ENCODE results near the gene RAB43.
"Not testable (repeated sequence)": the region's sequence is repeated elsewhere in the genome, so short reads cannot be mapped to it uniquely, and the experiment has no call there.

The RAB43 gene

DNA sequence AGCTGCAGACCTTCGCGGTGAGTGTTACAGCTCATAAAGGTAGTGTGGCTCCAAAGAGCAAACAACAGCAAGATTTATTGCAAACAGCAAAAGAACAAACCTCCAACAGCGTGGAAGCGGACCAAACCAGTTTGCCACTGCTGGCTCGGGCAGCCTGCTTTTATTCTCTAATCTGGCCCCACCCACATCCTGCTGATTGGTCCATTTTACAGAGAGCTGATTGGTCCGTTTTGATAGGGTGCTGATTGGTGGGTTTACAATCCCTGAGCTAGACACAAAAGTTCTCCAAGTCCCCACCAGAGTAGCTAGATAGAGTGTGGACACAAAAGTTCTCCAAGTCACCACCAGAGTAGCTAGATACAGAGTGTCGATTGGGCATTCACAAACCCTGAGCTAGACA is 53.9 kb downstream of the RAB43 start:
- intact Hi-C loops (cut with micrococcal nuclease); H3K36me3 Mint-ChIP-seq (ENCODE audit: low read depth); H3K4me1 Mint-ChIP-seq (ENCODE audit: low read depth); H3K27ac Mint-ChIP-seq: not testable (repeated sequence)
- Mint-ChIP-seq H3K9me3 (peaks cover 10% of the 10 kb centered on the region), H3K4me3 (peak overlapping the region; percentile 53), H3K27me3 (peaks cover 24% of the 10 kb centered on the region)

DNA sequence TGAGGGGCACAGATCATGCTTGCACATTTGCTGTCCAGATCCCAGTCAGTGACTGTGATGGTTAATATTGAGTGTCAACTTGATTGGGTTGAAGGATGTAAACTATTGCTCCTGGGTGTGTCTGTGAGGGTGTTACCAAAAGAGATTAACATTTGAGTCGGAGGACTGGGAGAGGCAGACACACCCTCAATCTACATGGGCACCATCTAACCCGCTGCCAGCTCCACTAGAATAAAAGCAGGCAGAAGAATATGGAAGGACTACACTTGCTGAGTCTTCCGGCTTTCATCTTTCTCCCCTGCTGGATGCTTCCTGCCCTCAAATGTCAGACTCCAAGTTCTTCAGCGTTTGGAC is 55.9 kb downstream of the RAB43 start:
- Mint-ChIP-seq H3K9me3 (peaks cover 10% of the 10 kb centered on the region), H3K27ac (no peak overlapping the region), H3K4me1 (ENCODE audit: low read depth) (peaks cover 7% of the 10 kb centered on the region), H3K36me3 (ENCODE audit: low read depth) (no peaks in the 10 kb centered on the region), H3K27me3 (peaks cover 24% of the 10 kb centered on the region), H3K4me3 (no peak overlapping the region)
- intact Hi-C loops (cut with micrococcal nuclease), result no loop called here

GRCh38 chr3:129065016-129065719 is 56.4 kb downstream of the RAB43 start:
- H3K36me3 Mint-ChIP-seq (ENCODE audit: low read depth), result no peaks in the 10 kb centered on the region
- H3K4me1 Mint-ChIP-seq (ENCODE audit: low read depth), result peaks cover 5% of the 10 kb centered on the region
- peaks cover 10% of the 10 kb centered on the region for H3K9me3 Mint-ChIP-seq
- peaks cover 21% of the 10 kb centered on the region for H3K27me3 Mint-ChIP-seq
- H3K27ac Mint-ChIP-seq, result no peak overlapping the region
- intact Hi-C loops (cut with micrococcal nuclease), result no loop called here
- H3K4me3 Mint-ChIP-seq, result no peak overlapping the region

DNA sequence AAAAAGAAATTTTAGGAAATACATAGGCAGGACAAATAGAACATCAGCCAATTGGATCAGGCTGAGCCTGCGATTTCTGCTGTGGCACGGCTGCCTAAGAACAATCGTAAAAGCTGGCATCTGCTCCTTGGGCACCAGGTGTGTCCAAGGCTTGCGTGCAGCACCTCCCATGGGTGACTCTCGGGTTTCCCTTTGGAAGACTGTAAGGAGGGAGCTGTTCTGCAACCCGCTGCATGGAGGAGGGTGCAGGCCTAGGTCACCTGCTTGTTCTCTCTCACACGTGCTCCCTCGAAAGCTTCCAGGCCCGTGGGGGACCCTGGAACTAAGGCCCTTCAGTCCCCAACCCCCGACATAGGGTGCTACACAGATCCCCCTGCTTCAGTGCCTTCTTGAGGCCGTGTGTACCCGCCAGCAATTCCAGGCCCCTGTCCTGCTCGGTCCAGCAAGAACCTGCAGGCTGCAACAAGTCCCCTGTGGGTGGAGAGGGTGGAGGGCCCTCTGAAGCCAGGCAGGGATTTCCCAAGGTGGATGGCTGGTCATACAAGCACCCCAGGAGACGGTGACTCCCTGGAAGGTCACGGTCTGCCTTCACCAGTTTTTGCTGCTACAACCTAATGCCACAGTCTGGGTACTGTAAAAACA is 57.6 kb downstream of the RAB43 start:
- intact Hi-C loops (cut with micrococcal nuclease), result no loop called here
- Mint-ChIP-seq H3K4me1 (ENCODE audit: low read depth) (peaks cover 5% of the 10 kb centered on the region), H3K27ac (no peak overlapping the region), H3K27me3 (peaks cover 12% of the 10 kb centered on the region), H3K9me3 (no peaks in the 10 kb centered on the region), H3K36me3 (ENCODE audit: low read depth) (no peaks in the 10 kb centered on the region), H3K4me3 (no peak overlapping the region)

DNA sequence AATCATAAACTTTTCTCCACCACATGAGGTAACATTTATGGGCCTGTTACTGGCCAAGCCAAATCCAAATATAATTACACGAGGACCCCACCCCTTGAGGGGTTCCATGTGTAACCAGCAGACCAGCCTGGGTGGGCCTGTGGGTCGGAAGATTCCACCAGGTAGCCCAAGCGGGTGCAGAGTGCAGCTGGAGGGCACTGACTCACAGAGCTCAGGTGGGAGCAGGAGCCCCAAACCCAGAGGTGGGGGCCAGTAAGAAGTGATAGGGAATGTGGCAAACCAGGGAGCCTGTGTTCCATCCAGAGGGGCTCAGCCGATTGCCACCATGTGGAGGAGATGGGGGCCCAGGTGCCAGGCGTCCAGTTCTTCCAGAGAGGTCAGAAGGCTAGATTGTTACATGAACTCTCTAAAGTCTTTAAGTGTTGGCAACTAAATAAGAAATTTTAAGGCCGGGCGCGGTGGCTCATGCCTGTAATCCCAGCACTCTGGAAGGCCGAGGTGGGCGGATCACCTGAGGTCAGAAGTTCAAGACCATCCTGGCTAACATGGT is 58.4 kb downstream of the RAB43 start:
- Mint-ChIP-seq H3K4me3 (no peak overlapping the region), H3K27ac (no peak overlapping the region), H3K27me3 (peaks cover 11% of the 10 kb centered on the region), H3K36me3 (ENCODE audit: low read depth) (no peaks in the 10 kb centered on the region), H3K9me3 (no peaks in the 10 kb centered on the region), H3K4me1 (ENCODE audit: low read depth) (peaks cover 5% of the 10 kb centered on the region)
- intact Hi-C loops (cut with micrococcal nuclease), result no loop called here

- Mint-ChIP-seq H3K4me1 (ENCODE audit: low read depth) (peaks cover 5% of the 10 kb centered on the region), H3K9me3 (no peaks in the 10 kb centered on the region), H3K27ac (no peak overlapping the region), H3K27me3 (peaks cover 3% of the 10 kb centered on the region), H3K36me3 (ENCODE audit: low read depth) (no peaks in the 10 kb centered on the region), H3K4me3 (no peak overlapping the region)
- intact Hi-C loops (cut with micrococcal nuclease), result no loop called here
Measured at GRCh38 chr3:129061888-129062834, 59.4 kb downstream of the RAB43 start.

DNA sequence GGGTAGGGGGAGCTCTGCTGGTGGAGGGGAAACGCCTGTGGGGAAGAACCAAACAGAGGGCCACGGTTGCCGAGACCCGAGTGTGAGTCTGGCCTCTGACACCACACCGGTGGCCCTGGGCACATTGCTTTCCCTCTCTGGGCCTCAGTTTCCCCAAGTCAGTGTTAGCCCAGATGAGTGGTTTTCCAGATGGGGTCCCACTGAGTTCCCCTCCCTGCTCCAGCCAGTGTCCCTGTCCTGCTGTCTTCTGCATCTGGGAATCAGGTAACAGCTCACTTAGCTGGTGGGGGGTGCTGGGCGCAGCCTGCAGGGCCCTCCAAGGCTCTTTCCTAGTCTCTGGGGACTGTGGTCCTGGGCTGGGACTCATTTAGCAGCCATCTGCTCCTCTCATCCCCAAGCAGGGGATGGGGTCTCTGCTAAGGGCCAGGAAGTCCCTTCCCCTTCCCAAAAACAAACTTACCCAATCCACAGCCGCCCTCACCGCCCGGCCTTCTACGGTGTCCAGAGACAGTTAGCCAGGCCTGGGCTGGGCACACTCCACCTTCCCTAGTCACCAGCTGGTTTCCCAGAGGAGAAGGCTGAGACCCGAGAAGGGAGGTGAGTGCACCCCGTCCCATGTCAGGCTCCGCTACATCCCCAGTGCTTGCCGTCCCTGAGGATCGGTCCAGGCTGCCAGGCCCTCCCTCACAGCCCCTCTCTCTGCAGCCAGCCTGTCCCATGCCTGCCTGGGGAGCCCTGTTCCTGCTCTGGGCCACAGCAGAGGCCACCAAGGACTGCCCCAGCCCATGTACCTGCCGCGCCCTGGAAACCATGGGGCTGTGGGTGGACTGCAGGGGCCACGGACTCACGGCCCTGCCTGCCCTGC is 60.3 kb downstream of the RAB43 start:
- Mint-ChIP-seq H3K27ac (no peak overlapping the region), H3K27me3 (peaks cover 4% of the 10 kb centered on the region), H3K36me3 (ENCODE audit: low read depth) (no peaks in the 10 kb centered on the region), H3K4me3 (no peak overlapping the region), H3K9me3 (no peaks in the 10 kb centered on the region), H3K4me1 (ENCODE audit: low read depth) (peaks cover 5% of the 10 kb centered on the region)
- intact Hi-C loops (cut with micrococcal nuclease), result no loop called here

DNA sequence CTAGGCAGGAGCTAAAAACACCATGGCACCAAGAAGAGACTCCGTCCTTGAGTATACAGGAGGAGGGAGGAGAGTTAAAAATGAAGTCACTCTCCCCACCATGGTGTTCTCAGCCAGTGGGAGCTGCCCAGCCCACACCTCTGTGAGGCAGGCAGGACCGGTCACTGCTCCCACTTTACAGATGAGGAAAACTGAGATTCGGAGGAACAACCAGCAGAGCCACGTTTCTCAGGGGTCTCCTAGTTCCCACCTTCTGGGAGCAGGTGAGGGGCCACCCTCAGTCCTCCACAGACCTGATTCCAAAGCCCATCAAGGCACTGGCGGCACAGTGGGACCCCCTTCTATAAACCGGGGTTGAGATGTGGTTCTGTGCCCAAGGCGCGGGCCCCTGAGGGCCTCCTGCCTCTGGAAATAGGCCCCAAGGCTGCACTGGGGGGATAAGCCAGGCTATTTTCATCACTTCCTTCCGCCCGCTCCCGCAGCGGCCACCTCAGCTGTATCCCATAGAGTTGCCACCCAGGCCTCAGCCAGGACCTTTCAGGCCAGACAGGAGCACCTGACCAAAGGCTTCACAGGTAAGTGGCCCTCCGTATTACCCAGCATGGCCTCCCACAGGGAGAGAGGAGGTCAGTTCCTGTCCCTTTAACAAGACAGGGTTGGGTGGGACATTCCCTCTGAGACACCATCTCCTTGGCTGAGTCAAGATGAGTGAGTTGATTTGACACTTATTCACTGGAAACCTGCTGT is 61.2 kb downstream of the RAB43 start, which contains the start of gene GP9:
Gene GP9 (plus strand): TSS at position 504 of the 747 bp plus-strand sequence. CDS start 961 bp downstream, outside the sequence.
- H3K27me3 Mint-ChIP-seq, result peaks cover 4% of the 10 kb centered on the region
- no peaks in the 10 kb centered on the region for H3K9me3 Mint-ChIP-seq
- intact Hi-C loops (cut with micrococcal nuclease), result no loop called here
- H3K36me3 Mint-ChIP-seq (ENCODE audit: low read depth), result no peaks in the 10 kb centered on the region
- no peak within 1 kb of the TSS for H3K27ac Mint-ChIP-seq
- H3K4me3 Mint-ChIP-seq, result no peak within 1 kb of the TSS
- peaks cover 5% of the 10 kb centered on the region for H3K4me1 Mint-ChIP-seq (ENCODE audit: low read depth)

DNA sequence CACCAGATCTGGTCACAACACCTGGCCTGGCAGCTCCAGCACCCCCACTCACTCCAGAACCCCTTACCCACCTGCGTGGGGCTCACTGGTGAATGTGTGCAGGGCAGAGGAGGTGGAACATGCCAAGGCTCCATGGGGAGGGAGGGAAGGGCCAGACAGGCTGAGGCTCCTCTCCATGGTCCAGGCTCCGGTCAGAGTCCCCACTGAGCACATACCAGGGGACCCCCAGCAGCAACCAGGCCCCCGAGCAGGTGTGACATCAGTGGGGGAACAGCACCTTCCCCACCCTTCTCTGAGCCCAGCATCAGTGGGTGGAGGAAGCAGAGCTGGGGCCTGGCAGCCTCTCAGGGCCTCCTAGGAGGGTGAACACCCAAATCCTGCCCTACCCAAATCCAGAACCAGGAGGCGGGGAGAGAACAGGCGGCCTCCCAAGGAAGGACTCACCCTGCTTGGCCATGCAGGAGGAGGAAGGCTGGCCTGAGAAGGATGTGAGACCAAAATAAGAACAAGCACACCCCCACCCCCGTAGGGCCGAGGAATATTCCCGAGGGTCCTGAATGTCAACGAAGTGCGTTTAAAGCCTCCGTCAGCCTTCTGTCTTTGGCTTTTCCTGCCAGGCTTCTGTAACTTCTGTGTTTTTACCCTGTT is 62.2 kb downstream of the RAB43 start:
- Mint-ChIP-seq H3K36me3 (ENCODE audit: low read depth) (no peaks in the 10 kb centered on the region), H3K4me1 (ENCODE audit: low read depth) (peaks cover 5% of the 10 kb centered on the region), H3K27me3 (peaks cover 4% of the 10 kb centered on the region), H3K27ac (no peak overlapping the region), H3K4me3 (no peak overlapping the region), H3K9me3 (no peaks in the 10 kb centered on the region)
- intact Hi-C loops (cut with micrococcal nuclease), result no loop called here

DNA sequence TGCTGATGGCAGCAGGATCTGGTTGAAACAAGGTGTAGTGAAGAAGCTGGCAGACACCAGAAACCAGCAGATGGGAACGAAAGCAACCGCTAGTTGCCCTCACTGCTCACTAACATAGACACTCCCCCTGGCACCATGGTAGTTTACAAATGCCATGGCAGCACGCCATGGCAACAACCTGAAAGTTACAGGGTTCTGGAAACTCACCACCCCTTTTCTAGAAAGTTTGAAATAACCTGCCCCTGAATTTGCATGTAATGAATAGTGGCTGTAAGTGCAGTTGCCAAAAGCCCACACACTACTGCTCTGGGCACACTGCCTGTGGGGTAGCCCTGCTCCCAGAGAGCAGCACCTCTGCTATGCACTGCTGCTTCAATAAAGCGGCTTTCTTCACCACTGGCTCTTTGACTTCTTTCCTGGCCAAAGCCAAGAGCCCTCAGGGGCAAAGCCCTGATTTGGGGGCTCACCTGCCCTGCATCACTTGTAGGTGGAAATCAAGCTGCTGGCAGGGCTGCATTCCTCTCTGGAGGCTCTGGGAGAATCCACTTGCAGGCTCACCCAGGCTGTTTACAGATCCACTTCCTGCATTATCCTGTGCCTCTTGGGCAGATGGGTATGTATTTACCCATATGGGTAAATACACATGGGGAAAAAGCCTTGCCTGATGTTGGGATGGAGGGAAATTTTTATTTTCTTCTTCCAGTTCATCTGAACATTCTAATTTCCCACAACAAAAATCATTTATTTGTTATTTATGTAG is 63.0 kb downstream of the RAB43 start:
- peaks cover 4% of the 10 kb centered on the region for H3K27me3 Mint-ChIP-seq
- no peak overlapping the region for H3K4me3 Mint-ChIP-seq
- intact Hi-C loops (cut with micrococcal nuclease), result no loop called here
- no peak overlapping the region for H3K27ac Mint-ChIP-seq
- no peaks in the 10 kb centered on the region for H3K36me3 Mint-ChIP-seq (ENCODE audit: low read depth)
- H3K9me3 Mint-ChIP-seq, result no peaks in the 10 kb centered on the region
- peaks cover 5% of the 10 kb centered on the region for H3K4me1 Mint-ChIP-seq (ENCODE audit: low read depth)

- Mint-ChIP-seq H3K27ac (no peak overlapping the region), H3K27me3 (peaks cover 4% of the 10 kb centered on the region), H3K9me3 (no peaks in the 10 kb centered on the region), H3K36me3 (ENCODE audit: low read depth) (no peaks in the 10 kb centered on the region), H3K4me3 (no peak overlapping the region), H3K4me1 (ENCODE audit: low read depth) (peaks cover 5% of the 10 kb centered on the region)
- intact Hi-C loops (cut with micrococcal nuclease), result no loop called here
Measured at GRCh38 chr3:129057249-129057648, 64.4 kb downstream of the RAB43 start.

Measured in dendritic cell treated with granulocyte-macrophage colony-stimulating factor and Interleukin-4, amounts not matched to agents 40 ng/mL and 50 ng/mL, for 4 days (primary cell).